HAP-1 (cell line): ENCODE results near the gene SPTBN5.
A peak's percentile ranks its signal among the peaks of the same experiment; 100 is the strongest.

Source experiments
- DNase-seq, 2 experiments: peaks; one replicate each; pipeline ENCODE4 v3.0.0-alpha.2; 2016 to 2020; ENCODE audit warnings: low spot score in 2 of 2
- H3K27me3 ChIP-seq: fragments of 250-450 bp; sonication (Bioruptor Pico); 2 replicates; pipeline ENCODE4 v1.5.1; 2020; ENCODE audit warnings: low read depth, mild to moderate bottlenecking, moderate library complexity
- H3K36me3 ChIP-seq: fragments of 250-450 bp; sonication (Bioruptor Pico); replicated peaks from 2 replicates; pipeline ENCODE4 v1.5.1; 2020; ENCODE audit warnings: mild to moderate bottlenecking
- H3K4me1 ChIP-seq: fragments of 250-450 bp; sonication (Bioruptor Pico); 2 replicates; pipeline ENCODE4 v1.5.1; 2020; ENCODE audit warnings: mild to moderate bottlenecking
- H3K4me3 ChIP-seq: fragments of 250-450 bp; sonication (Bioruptor Pico); 2 replicates; pipeline ENCODE4 v1.5.1; 2020; ENCODE audit warnings: mild to moderate bottlenecking, moderate library complexity
- H3K9me3 ChIP-seq: fragments of 250-450 bp; sonication (Bioruptor Pico); 2 replicates; pipeline ENCODE4 v1.5.1; 2020; ENCODE audit warnings: mild to moderate bottlenecking, moderate library complexity
- in situ Hi-C: fragments of 300-500 bp; cut with MboI; formaldehyde crosslinking; loops from 3 replicates; pipeline ENCODE4 v1.14.3; 2020; ENCODE audit warnings: low sequenced_read_pairs, inconsistent platforms, mixed read lengths

SPTBN5 gene

DNA sequence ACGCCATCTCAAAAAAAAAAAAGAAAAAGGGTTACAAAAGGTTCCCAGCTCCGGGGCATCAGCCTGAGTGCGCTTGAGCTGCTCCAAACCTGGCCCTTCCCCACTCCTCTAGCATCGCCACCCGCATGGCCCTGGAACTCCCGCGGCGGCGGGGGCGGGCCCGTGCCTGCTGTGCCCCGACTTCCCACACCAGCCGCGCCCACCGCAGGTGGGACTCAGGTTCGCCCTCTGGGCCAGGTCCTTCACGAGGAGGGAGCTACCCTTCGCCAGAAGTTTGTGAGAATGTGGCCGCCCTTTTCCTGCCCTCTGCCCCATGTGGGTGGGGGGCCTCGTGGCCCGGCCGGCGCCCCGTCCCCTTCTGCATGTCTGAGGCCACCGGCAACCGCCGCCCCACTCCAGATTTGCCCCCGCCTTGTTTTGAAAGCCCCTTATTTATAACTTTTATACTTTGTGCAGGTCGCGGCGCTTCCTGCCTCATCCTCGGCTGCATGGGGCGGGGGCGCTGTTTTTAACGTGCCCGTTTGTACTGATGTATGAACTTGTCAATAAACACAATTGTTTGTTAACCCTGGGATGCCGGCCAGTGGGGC lies 66.5 kb downstream of the SPTBN5 start:
- peak in 1 of 2 experiments; percentile 27 for DNase-seq
- peaks cover 6% of the 10 kb centered on the region; the same call in 1 of the 2 replicates for H3K36me3 ChIP-seq
- in situ Hi-C loops: no loop called here
- no peaks in the 10 kb centered on the region for H3K9me3 ChIP-seq
- H3K4me3 ChIP-seq: peak overlapping the region; percentile 74
- H3K27me3 ChIP-seq: no peaks in the 10 kb centered on the region
- H3K4me1 ChIP-seq: peaks cover 2% of the 10 kb centered on the region; the same call in 1 of the 2 replicates

DNA sequence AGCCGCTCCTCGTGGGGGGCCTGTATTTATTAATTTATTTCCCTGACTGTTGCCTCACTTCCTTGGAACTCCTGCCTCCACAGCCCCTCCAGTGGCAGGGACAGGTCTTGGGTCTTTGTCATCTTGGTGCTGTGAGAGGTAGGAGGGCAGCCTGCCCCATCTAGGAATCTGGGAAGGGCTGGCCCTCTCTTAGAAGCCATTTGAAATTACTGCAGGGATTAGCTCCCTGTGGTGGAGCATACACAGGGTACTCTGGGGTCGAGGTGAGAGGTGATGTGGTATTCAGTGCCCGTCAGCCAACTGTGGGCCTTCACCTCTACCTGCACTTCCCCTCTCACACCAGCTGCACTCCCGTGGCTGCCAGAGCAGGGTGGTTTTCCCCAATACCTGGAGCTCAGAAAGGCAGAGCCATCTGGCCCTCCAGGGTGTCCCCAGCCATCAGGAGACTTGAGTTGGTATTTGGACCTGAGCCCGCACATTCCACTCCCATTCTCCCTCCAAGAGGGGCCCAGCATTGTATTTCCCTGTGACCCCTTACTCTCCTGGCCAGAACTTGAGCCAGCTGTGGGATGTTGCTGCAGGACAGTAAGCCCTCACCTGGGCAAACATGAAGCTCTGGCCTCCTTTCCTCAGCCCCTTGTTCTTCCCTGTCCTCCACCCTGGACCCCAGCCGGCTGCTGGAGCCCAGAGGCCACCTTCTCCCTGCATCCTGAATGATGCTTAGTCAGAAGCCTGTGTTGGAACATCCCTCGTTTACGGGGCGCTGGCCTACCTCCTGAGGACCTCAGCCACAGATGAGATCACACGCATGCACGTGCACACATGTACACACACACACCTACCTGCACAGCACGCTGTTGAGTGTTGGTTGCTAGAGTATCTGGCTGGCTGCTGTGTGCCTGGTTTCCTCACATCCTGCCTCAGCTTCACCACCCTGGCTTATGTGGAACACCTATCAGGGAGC lies 68.0 kb downstream of the SPTBN5 start:
- in situ Hi-C loops: no loop called here
- no peak for DNase-seq
- H3K4me1 ChIP-seq: peaks cover 2% of the 10 kb centered on the region; the same call in 1 of the 2 replicates
- no peaks in the 10 kb centered on the region for H3K9me3 ChIP-seq
- no peak overlapping the region for H3K4me3 ChIP-seq
- no peaks in the 10 kb centered on the region for H3K27me3 ChIP-seq
- H3K36me3 ChIP-seq: peaks cover 7% of the 10 kb centered on the region; the same call in 1 of the 2 replicates

DNA sequence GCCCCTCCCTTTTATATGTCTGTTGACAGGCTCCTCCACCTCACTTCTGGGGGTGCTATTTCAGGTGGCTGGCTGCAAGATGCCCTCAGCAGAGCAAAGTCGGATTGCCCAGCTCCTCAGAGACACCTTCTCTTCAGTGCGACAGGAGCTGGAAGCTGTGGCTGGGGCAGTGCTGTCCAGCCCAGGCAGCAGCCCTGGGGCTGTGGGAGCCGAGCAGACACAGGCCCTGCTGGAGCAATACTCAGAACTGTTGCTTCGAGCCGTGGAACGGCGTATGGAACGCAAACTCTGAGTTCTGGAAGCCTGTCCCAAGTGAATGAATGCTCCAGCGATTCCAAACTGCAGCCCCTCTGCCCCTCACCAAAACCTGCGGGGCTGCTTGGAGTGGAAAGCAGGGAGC lies 68.7 kb downstream of the SPTBN5 start:
- Histone ChIP-seq H3K4me3 (no peak overlapping the region), H3K9me3 (no peaks in the 10 kb centered on the region), H3K4me1 (peaks cover 2% of the 10 kb centered on the region; the same call in 1 of the 2 replicates), H3K36me3 (peaks cover 11% of the 10 kb centered on the region; the same call in 1 of the 2 replicates), H3K27me3 (no peaks in the 10 kb centered on the region)
- in situ Hi-C loops: no loop called here
- DNase-seq: no peak

DNA sequence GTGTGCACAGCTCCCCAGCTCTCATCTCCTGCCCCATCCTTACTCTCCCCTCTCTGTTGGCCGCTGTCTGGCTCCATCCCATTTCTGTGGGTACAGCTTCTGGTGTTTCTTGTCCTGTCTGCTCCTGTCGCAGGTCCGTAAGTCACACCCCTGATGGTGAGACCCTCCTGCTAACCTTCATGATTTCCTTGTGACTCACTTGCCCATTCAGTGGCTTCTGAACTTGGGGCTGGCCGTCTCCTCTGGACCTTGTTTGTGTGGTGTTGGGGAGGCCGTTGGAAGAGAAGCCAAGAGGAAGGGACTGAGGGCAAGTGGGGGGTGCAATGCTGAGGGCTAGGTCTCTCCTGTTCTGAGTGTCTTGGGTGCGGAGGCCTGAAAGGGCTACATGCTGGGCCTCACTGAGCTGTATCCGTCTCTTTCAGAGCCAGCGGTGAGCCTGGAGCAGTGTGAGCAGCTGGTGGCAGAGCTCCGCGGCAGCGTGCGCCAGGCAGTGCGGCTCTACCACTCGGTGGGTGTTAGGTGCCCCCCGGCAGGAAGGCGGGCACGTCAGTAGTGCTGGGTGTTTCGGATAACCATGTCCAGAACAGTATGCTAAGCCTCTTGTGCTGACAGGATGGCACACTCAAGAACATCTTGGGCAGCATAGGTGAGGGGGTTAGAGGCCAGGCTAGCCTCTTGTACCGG lies 69.6 kb downstream of the SPTBN5 start:
- Histone ChIP-seq H3K27me3 (no peaks in the 10 kb centered on the region), H3K4me3 (no peak overlapping the region), H3K36me3 (peaks cover 12% of the 10 kb centered on the region), H3K4me1 (peaks cover 2% of the 10 kb centered on the region; the same call in 1 of the 2 replicates), H3K9me3 (no peaks in the 10 kb centered on the region)
- no peak for DNase-seq
- in situ Hi-C loops: no loop called here

DNA sequence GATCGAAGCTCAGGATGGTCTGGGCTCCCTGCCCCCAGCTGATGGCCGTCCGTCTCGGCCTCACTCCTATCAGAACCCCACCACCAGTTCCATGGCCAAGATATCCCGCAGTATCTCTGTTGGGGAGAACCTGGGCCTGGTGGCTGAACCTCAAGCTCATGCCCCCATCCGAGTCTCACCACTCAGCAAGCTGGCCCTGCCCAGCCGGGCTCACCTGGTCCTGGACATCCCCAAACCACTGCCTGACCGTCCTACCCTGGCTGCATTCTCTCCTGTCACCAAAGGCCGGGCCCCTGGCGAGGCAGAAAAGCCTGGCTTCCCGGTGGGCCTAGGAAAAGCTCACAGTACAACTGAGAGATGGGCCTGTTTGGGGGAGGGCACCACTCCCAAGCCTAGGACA lies 70.4 kb downstream of the SPTBN5 start:
- in situ Hi-C loops: no loop called here

DNA sequence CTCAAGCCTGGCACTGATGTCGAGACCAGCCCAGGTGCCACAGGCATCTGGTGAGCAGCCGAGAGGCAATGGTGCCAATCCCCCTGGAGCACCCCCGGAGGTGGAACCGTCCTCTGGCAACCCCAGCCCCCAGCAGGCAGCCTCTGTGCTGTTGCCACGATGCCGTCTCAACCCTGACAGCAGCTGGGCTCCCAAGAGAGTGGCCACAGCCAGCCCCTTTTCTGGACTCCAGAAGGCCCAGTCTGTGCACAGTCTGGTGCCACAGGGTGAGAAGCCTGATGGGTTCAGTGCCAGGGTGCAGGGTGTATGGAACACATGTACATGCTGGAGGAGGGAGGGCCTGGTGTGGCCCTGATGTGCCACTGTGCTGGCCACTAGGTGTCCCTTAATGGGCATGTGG lies 70.9 kb downstream of the SPTBN5 start:
- Histone ChIP-seq H3K4me3 (no peak overlapping the region), H3K36me3 (peaks cover 22% of the 10 kb centered on the region), H3K9me3 (no peaks in the 10 kb centered on the region), H3K27me3 (no peaks in the 10 kb centered on the region), H3K4me1 (no peaks in the 10 kb centered on the region)
- no peak for DNase-seq
- in situ Hi-C loops: no loop called here

More for the DNA sequence above, 70.4 kb downstream of the SPTBN5 start:
- Histone ChIP-seq H3K4me3 (no peak overlapping the region), H3K36me3 (peaks cover 16% of the 10 kb centered on the region), H3K9me3 (no peaks in the 10 kb centered on the region), H3K27me3 (no peaks in the 10 kb centered on the region), H3K4me1 (no peaks in the 10 kb centered on the region)
- DNase-seq: no peak

DNA sequence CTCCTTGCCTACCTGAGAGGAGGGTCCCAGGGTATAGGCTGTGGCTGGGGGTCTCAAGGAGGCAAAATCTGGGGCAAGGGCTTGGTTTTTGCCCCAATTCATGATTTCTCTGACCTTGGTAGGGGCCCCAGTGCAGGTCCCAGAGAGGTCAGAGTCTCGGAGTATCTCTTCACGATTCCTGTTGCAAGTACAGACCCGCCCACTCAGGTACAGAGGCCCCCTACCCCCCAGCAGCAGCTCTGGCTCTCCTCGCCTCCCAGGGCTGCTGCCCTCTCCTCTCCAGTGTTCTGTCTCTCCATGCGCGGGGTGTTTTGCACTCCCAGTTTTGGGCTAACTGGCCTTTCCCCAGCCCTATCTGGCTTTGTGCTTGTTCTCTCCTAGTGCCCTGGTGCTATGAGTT lies 71.4 kb downstream of the SPTBN5 start:
- no peak for DNase-seq
- no peaks in the 10 kb centered on the region for H3K4me1 ChIP-seq
- H3K27me3 ChIP-seq: no peaks in the 10 kb centered on the region
- H3K36me3 ChIP-seq: peaks cover 27% of the 10 kb centered on the region
- no peak overlapping the region for H3K4me3 ChIP-seq
- in situ Hi-C loops: no loop called here
- H3K9me3 ChIP-seq: no peaks in the 10 kb centered on the region

DNA sequence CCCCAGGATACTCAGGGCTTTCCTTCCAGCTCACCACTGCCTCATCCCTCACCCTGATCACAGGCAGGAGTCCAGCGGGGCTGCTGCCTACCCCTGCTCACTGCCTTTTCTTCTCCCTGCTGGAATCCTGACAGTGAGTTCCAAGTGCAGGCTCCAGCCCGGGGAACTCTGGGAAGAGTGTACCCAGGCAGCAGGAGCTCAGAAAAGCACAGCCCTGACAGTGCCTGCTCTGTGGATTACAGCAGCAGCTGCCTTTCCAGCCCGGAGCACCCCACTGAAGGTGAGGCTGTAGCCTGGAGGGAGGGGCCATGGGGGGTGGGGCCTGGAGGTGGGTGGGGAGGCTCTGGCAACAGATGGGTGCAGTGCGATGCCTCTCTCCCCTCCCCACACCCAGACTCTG lies 72.0 kb downstream of the SPTBN5 start:
- Histone ChIP-seq H3K9me3 (no peaks in the 10 kb centered on the region), H3K4me3 (no peak overlapping the region), H3K27me3 (no peaks in the 10 kb centered on the region), H3K36me3 (peaks cover 27% of the 10 kb centered on the region), H3K4me1 (no peaks in the 10 kb centered on the region)
- in situ Hi-C loops: no loop called here
- no peak for DNase-seq

DNA sequence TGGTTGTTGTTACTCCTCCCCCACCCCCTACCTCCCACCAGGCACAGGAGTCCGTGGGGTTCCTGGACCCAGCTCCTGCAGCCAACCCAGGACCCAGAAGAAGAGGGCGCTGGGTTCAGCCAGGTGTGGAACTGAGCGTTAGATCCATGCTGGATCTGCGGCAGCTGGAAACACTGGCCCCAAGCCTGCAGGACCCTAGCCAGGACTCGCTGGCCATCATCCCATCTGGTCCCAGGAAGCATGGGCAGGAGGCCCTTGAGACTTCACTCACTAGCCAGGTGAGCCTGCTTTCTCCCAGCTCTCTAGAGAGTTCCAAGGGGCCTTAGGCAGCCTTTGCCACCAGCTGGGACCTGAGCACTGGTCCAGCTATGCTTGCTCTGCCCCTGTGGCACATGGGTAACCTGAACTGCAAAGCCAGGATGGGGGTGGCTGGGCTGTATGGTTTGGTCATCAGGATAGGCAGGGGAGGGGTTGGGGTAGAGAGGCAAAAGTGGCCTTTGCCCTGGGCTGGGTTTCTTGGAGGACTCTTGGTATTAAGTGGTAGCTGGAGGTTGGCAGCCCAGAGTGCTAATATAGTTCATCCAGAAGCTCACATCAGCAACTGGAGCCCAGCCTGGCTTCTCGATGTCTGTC lies 72.9 kb downstream of the SPTBN5 start:
- in situ Hi-C loops: no loop called here
- H3K4me3 ChIP-seq: no peak overlapping the region

DNA sequence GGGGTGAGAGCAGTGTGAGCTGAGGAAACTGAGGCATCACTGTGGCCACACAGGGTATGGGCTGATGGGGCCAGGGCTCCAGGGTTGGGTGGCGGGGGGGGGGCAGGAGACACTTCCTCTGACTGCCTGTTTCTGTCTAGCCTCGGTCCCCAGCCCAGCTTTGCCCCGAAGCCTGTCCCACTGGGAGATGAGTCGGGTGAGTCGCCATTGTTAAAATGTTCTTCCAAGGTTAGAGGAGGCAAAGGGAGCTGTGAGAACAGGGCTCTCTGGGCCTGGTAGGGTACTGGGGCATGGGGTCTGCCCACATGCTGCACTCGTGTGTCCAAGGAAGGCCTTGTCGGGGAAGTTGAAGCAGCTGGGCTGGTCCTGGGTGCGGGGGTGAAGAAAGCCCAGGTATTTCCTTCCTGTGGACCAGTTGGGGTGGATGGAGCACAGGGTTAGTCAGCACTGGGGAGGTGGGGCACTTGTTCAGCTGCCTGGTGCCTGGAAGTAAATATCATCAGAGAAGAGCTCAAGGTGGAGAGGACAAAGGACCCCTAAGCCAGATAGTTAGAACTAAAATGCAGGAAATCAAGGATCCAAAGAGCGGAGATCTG lies 74.3 kb downstream of the SPTBN5 start:
- in situ Hi-C loops: loop anchor here (10.0 kb wide), 2 partner anchors 215 to 255 kb away; no protein-coding TSS in a partner anchor
- no peak for DNase-seq
- Histone ChIP-seq H3K9me3 (no peaks in the 10 kb centered on the region), H3K4me1 (no peaks in the 10 kb centered on the region), H3K27me3 (no peaks in the 10 kb centered on the region), H3K4me3 (no peak overlapping the region), H3K36me3 (peaks cover 34% of the 10 kb centered on the region)

More for the DNA sequence above, 72.9 kb downstream of the SPTBN5 start:
- Histone ChIP-seq H3K9me3 (no peaks in the 10 kb centered on the region), H3K36me3 (peaks cover 28% of the 10 kb centered on the region), H3K4me1 (no peaks in the 10 kb centered on the region), H3K27me3 (no peaks in the 10 kb centered on the region)
- no peak for DNase-seq

DNA sequence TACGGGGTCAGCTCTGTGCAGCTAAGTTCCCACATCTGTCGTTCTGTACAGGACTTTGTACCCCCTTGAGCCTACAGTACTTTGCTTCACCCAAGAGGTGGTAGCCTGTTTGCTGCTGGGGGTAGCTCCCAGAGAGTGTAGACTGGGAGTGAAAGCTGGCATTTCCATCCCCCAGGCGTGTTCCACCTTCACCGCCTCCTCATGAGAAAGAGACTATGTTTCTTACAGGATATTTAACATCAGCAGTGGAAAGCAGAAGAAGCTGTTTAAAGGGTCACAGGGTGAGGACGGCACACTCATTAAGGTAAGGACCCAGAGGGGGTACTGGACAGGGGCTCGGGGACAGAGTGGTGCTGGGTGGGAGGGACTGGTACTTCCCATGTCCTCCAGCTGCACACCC lies 76.1 kb downstream of the SPTBN5 start:
- Histone ChIP-seq H3K4me3 (no peak overlapping the region), H3K9me3 (no peaks in the 10 kb centered on the region), H3K36me3 (peaks cover 30% of the 10 kb centered on the region), H3K27me3 (no peaks in the 10 kb centered on the region), H3K4me1 (no peaks in the 10 kb centered on the region)
- in situ Hi-C loops: loop anchor here (10.0 kb wide), 2 partner anchors 213 to 253 kb away; no protein-coding TSS in a partner anchor
- no peak for DNase-seq

DNA sequence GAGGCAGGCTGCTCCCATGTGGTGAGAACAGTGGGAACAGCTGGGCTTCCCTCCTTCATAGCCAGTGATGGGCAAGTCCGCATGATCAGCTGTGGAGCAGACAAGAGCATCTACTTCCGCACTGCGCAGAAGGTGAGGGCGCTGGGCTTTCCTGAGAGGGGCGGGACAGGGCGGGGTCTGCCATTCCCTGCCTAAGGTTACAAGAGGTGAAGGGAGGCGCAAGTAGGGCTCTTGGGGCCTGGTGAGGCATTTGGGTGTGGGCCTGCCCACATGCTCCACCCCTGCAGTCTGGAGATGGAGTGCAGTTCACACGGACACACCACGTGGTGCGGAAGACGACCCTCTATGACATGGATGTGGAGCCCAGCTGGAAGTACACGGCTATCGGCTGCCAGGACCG lies 76.5 kb downstream of the SPTBN5 start:
- Histone ChIP-seq H3K27me3 (no peaks in the 10 kb centered on the region), H3K9me3 (no peaks in the 10 kb centered on the region), H3K36me3 (peaks cover 28% of the 10 kb centered on the region), H3K4me1 (no peaks in the 10 kb centered on the region), H3K4me3 (no peak overlapping the region)
- in situ Hi-C loops: loop anchor here (10.0 kb wide), 2 partner anchors 213 to 253 kb away; no protein-coding TSS in a partner anchor
- DNase-seq: no peak

DNA sequence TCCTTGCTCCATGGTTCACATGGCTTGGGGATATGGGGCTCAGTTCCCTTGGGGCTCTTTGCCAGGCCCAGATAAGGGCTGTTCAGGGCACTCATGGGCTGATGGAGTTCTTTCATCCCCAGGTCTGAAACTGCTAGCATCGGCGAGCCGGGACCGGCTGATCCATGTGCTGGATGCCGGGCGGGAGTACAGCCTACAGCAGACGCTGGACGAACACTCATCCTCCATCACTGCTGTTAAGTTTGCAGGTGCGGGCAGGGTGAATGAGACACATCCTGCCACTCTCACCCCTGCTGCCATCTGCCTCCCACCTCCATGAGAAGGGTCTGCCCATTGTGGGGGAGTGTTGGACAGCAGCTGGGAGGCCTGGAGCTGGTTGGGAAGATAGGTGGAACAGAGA lies 77.1 kb downstream of the SPTBN5 start:
- Histone ChIP-seq H3K4me3 (no peak overlapping the region), H3K4me1 (no peaks in the 10 kb centered on the region), H3K9me3 (no peaks in the 10 kb centered on the region), H3K27me3 (no peaks in the 10 kb centered on the region), H3K36me3 (peaks cover 27% of the 10 kb centered on the region)
- in situ Hi-C loops: loop anchor here (10.0 kb wide), 2 partner anchors 212 to 252 kb away; no protein-coding TSS in a partner anchor
- no peak for DNase-seq
